Vagina (tissue), 2 donors: ENCODE results near the gene MADCAM1. TPM values are rescaled to one million over a fixed set of nuclear protein-coding genes. Genes with fewer than 3 reads are reported as not detected.

Source experiments
- DNase-seq, 2 donors: peaks; one replicate each; pipeline ENCODE4 v3.0.0-alpha.2; 2017; ENCODE audit errors: extremely low spot score in 2 of 2
- H3K27ac ChIP-seq: fragments of 200-600 bp; sonication (generic); one replicate; pipeline ENCODE4 v1.5.1; 2019
- H3K27me3 ChIP-seq: fragments of 200-600 bp; sonication (generic); one replicate; pipeline ENCODE4 v1.5.1; 2019
- H3K36me3 ChIP-seq, 2 donors: fragments of 200-600 bp; sonication (generic); one replicate each; pipeline ENCODE4 v1.5.1; 2017 to 2019
- H3K4me1 ChIP-seq: fragments of 200-600 bp; sonication (generic); one replicate; pipeline ENCODE4 v1.5.1; 2019
- H3K4me3 ChIP-seq, 2 donors: fragments of 200-600 bp; sonication (generic); 1 replicate in 1 of 2; 2 replicates in 1 of 2; pipeline ENCODE4 v1.5.1; 2016 to 2019
- H3K9me3 ChIP-seq: fragments of 200-600 bp; sonication (generic); one replicate; pipeline ENCODE4 v1.5.1; 2019
- POLR2A ChIP-seq, 2 donors: fragments of 450-650 bp; IDR thresholded peaks; one replicate each; pipeline ENCODE4 v1.6.1; 2017; ENCODE audit warnings: antibody characterized with exemption in 2 of 2, mild to moderate bottlenecking in 2 of 2, moderate library complexity in 2 of 2
- POLR2AphosphoS5 ChIP-seq, 2 donors: sonication (generic); formaldehyde crosslinking; IDR thresholded peaks; one replicate each; pipeline ENCODE4 v1.9.0; 2017; ENCODE audit warnings: antibody characterized with exemption in 2 of 2, mild to moderate bottlenecking in 2 of 2, low read depth in 1 of 2; ENCODE audit not compliant: insufficient read depth in 1 of 2
- intact Hi-C: fragments of 100-400 bp; cut with DNase I; formaldehyde crosslinking; loops from one replicate; pipeline ENCODE4 v1.15.1; 2023
- total RNA-seq: library from RNA; depleted of rRNA; stranded (reverse); fragments of >200 nt; gene quantifications from one replicate; pipeline ENCODE4 v1.2.3, GENCODE V29; 2016
- TF ChIP-seq, protein P1 (sequence below), 3 experiments: fragments of 450-650 bp in 2 of 3; fragments of 200-600 bp in 1 of 3; sonication (generic) in 1 of 3; IDR thresholded peaks; one replicate each; pipeline ENCODE4 v1.5.1; 2017 to 2019; ENCODE audit warnings: antibody characterized with exemption in 3 of 3, mild to moderate bottlenecking in 2 of 3, moderate library complexity in 2 of 3

MADCAM1 gene
- total RNA-seq, 1 donor from 2014 or later = 0.49 TPM

DNA sequence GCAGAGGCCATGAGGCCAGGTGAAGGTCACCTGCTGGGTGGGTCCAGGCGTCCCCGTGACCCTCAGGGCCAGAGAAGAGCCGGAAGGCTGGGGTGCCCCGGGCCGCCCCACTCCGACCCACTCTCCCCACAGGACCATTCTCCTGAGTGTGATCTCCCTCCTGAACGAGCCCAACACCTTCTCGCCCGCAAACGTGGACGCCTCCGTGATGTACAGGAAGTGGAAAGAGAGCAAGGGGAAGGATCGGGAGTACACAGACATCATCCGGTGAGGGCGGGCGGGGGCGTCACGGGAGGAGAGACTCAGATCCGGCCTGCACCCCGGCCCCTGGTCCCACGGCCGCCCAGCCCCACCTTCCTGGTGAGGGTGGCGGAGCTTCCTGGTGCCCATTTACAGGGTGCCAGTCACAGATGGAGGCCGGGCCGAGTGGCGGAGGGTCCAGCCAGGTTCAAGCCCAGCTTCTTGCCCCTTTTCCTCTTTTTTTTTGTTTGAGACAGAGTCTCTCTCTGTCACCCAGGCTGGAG lies 40.7 kb downstream of the MADCAM1 start:
- peaks cover 4 to 50% of the 10 kb centered on the region in 2 donors for H3K36me3 ChIP-seq
- no peak overlapping the region for H3K4me3 ChIP-seq
- TF ChIP-seq POLR2A (IDR thresholded peaks at IDR 0.05) (no peak), POLR2AphosphoS5 (IDR thresholded peaks at IDR 0.05; ENCODE audit: insufficient read depth in 1 of 2, low read depth in 1 of 2) (no peak)
- TF ChIP-seq, protein P1, sequence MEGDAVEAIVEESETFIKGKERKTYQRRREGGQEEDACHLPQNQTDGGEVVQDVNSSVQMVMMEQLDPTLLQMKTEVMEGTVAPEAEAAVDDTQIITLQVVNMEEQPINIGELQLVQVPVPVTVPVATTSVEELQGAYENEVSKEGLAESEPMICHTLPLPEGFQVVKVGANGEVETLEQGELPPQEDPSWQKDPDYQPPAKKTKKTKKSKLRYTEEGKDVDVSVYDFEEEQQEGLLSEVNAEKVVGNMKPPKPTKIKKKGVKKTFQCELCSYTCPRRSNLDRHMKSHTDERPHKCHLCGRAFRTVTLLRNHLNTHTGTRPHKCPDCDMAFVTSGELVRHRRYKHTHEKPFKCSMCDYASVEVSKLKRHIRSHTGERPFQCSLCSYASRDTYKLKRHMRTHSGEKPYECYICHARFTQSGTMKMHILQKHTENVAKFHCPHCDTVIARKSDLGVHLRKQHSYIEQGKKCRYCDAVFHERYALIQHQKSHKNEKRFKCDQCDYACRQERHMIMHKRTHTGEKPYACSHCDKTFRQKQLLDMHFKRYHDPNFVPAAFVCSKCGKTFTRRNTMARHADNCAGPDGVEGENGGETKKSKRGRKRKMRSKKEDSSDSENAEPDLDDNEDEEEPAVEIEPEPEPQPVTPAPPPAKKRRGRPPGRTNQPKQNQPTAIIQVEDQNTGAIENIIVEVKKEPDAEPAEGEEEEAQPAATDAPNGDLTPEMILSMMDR (IDR thresholded peaks at IDR 0.05) = no peak
- H3K9me3 ChIP-seq = no peaks in the 10 kb centered on the region
- intact Hi-C loops = no loop called here
- H3K4me1 ChIP-seq = peaks cover 35% of the 10 kb centered on the region
- no peak for DNase-seq
- H3K27me3 ChIP-seq = no peaks in the 10 kb centered on the region
- H3K27ac ChIP-seq = no peak overlapping the region

DNA sequence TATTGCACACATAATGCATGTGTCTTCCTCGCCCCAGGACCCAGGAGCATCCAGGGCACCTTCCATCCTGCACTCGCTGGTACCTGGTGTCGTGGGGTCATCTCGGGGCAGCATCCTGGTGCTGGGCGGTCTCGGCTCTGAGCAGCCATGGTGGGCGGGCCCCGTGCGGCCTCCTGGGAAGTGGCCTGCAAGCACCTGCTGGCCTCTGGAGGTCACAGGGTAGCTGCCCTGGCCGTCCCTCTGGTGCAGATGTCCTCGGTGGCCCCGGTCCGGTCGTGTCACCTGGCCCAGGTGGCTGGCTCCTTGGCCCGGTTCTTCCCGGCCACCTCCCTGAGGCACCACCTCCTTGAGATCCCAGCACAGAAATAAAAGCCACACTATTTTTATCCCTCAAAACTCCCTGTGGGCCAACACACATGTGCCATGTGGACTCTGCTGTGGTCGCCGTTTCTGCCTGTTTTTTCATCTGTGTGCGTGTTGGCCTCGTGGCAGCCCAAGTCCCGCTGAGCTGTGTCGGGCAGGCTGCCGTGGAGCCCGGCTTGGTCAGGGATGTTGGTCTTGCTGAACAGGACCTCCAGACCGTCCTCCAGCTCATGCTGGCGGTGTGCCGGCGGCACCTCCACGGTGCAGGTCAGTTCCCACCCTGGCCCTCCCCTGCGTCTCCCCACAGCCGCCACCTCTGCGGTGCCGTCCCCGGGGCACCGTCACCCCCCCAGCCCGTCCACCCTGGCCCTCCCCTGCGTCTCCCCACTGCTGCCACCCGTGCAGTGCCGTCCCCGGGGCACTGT lies 42.5 kb downstream of the MADCAM1 start:
- no peaks in the 10 kb centered on the region for H3K27me3 ChIP-seq

DNA sequence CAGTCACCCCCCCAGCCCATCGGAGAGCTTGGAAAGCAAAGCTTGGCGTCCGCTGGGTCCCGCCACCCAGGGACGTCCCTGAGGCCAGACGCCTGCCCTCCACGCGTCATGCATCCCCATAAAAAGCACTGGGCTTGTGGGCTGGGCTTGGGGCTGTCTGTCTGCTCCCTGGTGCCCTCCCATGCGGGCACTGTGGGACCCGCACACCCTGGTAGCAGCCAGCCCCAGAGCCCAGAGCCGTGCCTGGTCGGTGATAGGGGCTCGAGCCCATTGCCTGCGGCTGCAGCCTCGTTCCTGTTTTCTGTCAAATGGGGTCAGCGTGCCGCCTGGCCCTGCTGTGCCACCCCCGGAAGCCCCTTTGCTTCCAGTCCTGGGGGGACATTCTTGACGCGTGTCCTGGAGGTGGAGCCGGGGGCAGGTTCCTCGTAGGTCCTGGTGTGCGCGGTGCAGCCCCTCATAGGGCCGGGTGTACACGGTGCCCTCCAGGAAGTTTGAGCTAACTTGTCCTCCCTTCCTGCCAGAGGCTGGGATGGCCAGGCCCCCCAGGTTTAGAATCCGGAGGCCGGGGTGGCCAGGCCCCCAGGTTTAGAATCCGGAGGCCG lies 43.2 kb downstream of the MADCAM1 start:
- peaks cover 4 to 59% of the 10 kb centered on the region in 2 donors for H3K36me3 ChIP-seq
- no peaks in the 10 kb centered on the region for H3K27me3 ChIP-seq
- H3K9me3 ChIP-seq = no peaks in the 10 kb centered on the region
- H3K4me3 ChIP-seq = no peak overlapping the region
- intact Hi-C loops = no loop called here
- no peak for DNase-seq
- no peak overlapping the region for H3K27ac ChIP-seq
- TF ChIP-seq POLR2AphosphoS5 (IDR thresholded peaks at IDR 0.05; ENCODE audit: insufficient read depth in 1 of 2, low read depth in 1 of 2) (no peak), POLR2A (IDR thresholded peaks at IDR 0.05) (no peak)
- TF ChIP-seq, protein P1 (IDR thresholded peaks at IDR 0.05) = no peak
- peaks cover 25% of the 10 kb centered on the region for H3K4me1 ChIP-seq

More for the DNA sequence above, 42.5 kb downstream of the MADCAM1 start:
- TF ChIP-seq POLR2A (IDR thresholded peaks at IDR 0.05) = no peak
- no peak for TF ChIP-seq POLR2AphosphoS5 (IDR thresholded peaks at IDR 0.05; ENCODE audit: insufficient read depth in 1 of 2, low read depth in 1 of 2)
- TF ChIP-seq, protein P1 (IDR thresholded peaks at IDR 0.05) = no peak
- peaks cover 4 to 59% of the 10 kb centered on the region in 2 donors for H3K36me3 ChIP-seq
- H3K4me3 ChIP-seq = no peak overlapping the region
- H3K27ac ChIP-seq = no peak overlapping the region
- intact Hi-C loops = no loop called here
- DNase-seq = no peak
- no peaks in the 10 kb centered on the region for H3K9me3 ChIP-seq
- peaks cover 25% of the 10 kb centered on the region for H3K4me1 ChIP-seq

DNA sequence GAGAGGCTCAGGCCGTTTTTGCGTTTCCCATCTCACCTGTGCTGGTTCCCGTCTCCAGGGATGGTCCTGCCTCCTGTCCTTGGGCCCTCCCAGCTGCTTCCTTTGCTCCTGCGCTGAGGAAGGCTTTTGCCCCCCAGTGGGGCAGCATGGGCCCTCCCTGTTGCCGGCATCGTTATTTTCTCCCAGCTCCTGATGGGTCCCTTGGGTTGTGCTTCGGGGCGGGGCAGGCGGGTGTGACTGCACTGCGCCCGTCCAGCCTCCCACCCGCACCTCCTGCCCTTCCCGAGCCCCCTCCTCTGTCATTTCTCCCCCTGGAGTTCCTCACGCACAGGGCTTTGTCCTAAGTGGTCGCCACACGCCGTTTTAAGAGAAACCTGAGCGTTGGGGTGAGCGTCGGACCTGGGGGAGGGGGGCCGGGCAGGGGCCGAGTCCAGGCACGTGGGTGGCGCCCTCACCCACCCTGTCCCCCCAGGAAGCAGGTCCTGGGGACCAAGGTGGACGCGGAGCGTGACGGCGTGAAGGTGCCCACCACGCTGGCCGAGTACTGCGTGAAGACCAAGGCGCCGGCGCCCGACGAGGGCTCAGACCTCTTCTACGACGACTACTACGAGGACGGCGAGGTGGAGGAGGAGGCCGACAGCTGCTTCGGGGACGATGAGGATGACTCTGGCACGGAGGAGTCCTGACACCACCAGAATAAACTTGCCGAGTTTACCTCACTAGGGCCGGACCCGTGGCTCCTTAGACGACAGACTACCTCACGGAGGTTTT lies 44.8 kb downstream of the MADCAM1 start:
- no peaks in the 10 kb centered on the region for H3K9me3 ChIP-seq
- intact Hi-C loops = no loop called here
- DNase-seq = no peak
- H3K27ac ChIP-seq = no peak overlapping the region
- no peaks in the 10 kb centered on the region for H3K27me3 ChIP-seq
- peaks cover 10% of the 10 kb centered on the region for H3K4me1 ChIP-seq
- no peak overlapping the region for H3K4me3 ChIP-seq
- peaks cover 4 to 50% of the 10 kb centered on the region in 2 donors for H3K36me3 ChIP-seq
- TF ChIP-seq, protein P1 (IDR thresholded peaks at IDR 0.05) = no peak
- no peak for TF ChIP-seq POLR2AphosphoS5 (IDR thresholded peaks at IDR 0.05; ENCODE audit: insufficient read depth in 1 of 2, low read depth in 1 of 2)
- TF ChIP-seq POLR2A (IDR thresholded peaks at IDR 0.05) = no peak
